ENCODE results near the gene PHAX. TPM values are rescaled to one million over a fixed set of nuclear protein-coding genes. Genes with fewer than 3 reads are reported as not detected.
"Not testable (repeated sequence)": the region's sequence is repeated elsewhere in the genome, so short reads cannot be mapped to it uniquely, and the experiment has no call there.

PHAX gene
- total RNA-seq, 1 experiment from 2014 or later: 63.6 TPM

GRCh38 chr5:126648471-126648870 is 47.7 kb downstream of the PHAX start:
- intact Hi-C loops (cut with micrococcal nuclease; ENCODE audit: unreplicated experiment): no loop called here
- no peaks in the 10 kb centered on the region for H3K27me3 Mint-ChIP-seq (ENCODE audit: unreplicated experiment)
- H3K4me3 Mint-ChIP-seq (ENCODE audit: low read depth, unreplicated experiment): no peak overlapping the region
- TF ChIP-seq CTCF (IDR thresholded peaks at IDR 0.05; ENCODE audit: unreplicated experiment): no peak
- H3K27ac Mint-ChIP-seq (ENCODE audit: unreplicated experiment): no peak overlapping the region
- peaks cover 5% of the 10 kb centered on the region for H3K9me3 Mint-ChIP-seq (ENCODE audit: low read depth, unreplicated experiment)
- CTCF ChIA-PET: no interaction called here
- DNase-seq: no peak
- no peaks in the 10 kb centered on the region for H3K36me3 Mint-ChIP-seq (ENCODE audit: insufficient read depth, unreplicated experiment)
- H3K4me1 Mint-ChIP-seq (ENCODE audit: low read depth, unreplicated experiment): peaks cover 20% of the 10 kb centered on the region
- BruUV-seq (replicated peaks): no TSS peak

- H3K9me3 Mint-ChIP-seq (ENCODE audit: low read depth, unreplicated experiment); H3K36me3 Mint-ChIP-seq (ENCODE audit: insufficient read depth, unreplicated experiment); CTCF ChIA-PET; H3K27ac Mint-ChIP-seq (ENCODE audit: unreplicated experiment); intact Hi-C loops (cut with micrococcal nuclease; ENCODE audit: unreplicated experiment); DNase-seq; H3K27me3 Mint-ChIP-seq (ENCODE audit: unreplicated experiment); H3K4me3 Mint-ChIP-seq (ENCODE audit: low read depth, unreplicated experiment); BruUV-seq (replicated peaks): not testable (repeated sequence)
- peaks cover 20% of the 10 kb centered on the region for H3K4me1 Mint-ChIP-seq (ENCODE audit: low read depth, unreplicated experiment)
Measured at GRCh38 chr5:126649057-126649456, 48.3 kb downstream of the PHAX start.

- intact Hi-C loops (cut with micrococcal nuclease; ENCODE audit: unreplicated experiment): loop anchor here (10.0 kb wide), 1 partner anchor 645 kb away; the partner anchor contains the start of gene MEGF10
- not testable (repeated sequence) for H3K27me3 Mint-ChIP-seq (ENCODE audit: unreplicated experiment); DNase-seq; BruUV-seq (replicated peaks); H3K4me3 Mint-ChIP-seq (ENCODE audit: low read depth, unreplicated experiment); H3K9me3 Mint-ChIP-seq (ENCODE audit: low read depth, unreplicated experiment); H3K36me3 Mint-ChIP-seq (ENCODE audit: insufficient read depth, unreplicated experiment); H3K27ac Mint-ChIP-seq (ENCODE audit: unreplicated experiment)
- peaks cover 20% of the 10 kb centered on the region for H3K4me1 Mint-ChIP-seq (ENCODE audit: low read depth, unreplicated experiment)
- CTCF ChIA-PET: interaction anchor here (0.9 kb wide), 1 partner anchor 15 kb away, joined by 4 read pairs; no protein-coding TSS in a partner anchor
Measured at GRCh38 chr5:126649709-126650108, 49.0 kb downstream of the PHAX start.

GRCh38 chr5:126650463-126650862 is 49.7 kb downstream of the PHAX start:
- Mint-ChIP-seq H3K27me3 (ENCODE audit: unreplicated experiment) (no peaks in the 10 kb centered on the region), H3K27ac (ENCODE audit: unreplicated experiment) (no peak overlapping the region), H3K4me3 (ENCODE audit: low read depth, unreplicated experiment) (no peak overlapping the region), H3K9me3 (ENCODE audit: low read depth, unreplicated experiment) (peaks cover 2% of the 10 kb centered on the region), H3K36me3 (ENCODE audit: insufficient read depth, unreplicated experiment) (no peaks in the 10 kb centered on the region), H3K4me1 (ENCODE audit: low read depth, unreplicated experiment) (peaks cover 20% of the 10 kb centered on the region)
- BruUV-seq (replicated peaks): no TSS peak
- no peak for TF ChIP-seq CTCF (IDR thresholded peaks at IDR 0.05; ENCODE audit: unreplicated experiment)
- DNase-seq: no peak
- CTCF ChIA-PET: interaction anchor here (0.9 kb wide), 1 partner anchor 15 kb away, joined by 4 read pairs; no protein-coding TSS in a partner anchor
- intact Hi-C loops (cut with micrococcal nuclease; ENCODE audit: unreplicated experiment): loop anchor here (10.0 kb wide), 1 partner anchor 644 kb away; the partner anchor contains the start of gene MEGF10

DNA sequence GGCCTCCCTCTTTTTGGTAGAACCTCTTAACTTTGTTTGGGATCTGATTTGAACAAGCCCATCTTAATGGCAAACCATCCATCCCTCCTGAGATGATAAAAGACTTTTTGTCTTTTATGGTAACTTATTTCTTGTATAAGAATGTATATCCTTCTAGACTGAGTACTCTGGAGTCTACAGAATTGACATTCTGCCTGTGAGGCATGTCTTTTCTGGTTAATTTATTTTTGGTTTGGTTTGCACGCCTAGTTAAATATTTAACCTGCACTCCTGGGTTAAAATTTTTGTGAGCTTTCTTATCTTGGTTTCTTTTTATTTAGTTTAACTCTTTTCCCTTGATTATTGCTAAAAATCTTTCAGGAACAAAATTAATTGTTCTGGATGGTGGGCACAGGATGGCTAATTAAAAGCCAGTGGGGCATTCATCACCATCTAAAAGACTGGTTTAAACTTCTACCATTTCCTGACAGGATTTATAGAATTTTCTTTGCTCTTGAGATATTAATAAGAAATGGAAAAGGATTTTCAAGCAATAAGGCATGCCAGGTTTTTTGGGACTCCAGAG is 50.3 kb downstream of the PHAX start:
- no peak for DNase-seq
- intact Hi-C loops (cut with micrococcal nuclease; ENCODE audit: unreplicated experiment): loop anchor here (10.0 kb wide), 1 partner anchor 644 kb away; the partner anchor contains the start of gene MEGF10
- H3K9me3 Mint-ChIP-seq (ENCODE audit: low read depth, unreplicated experiment): no peaks in the 10 kb centered on the region
- peaks cover 20% of the 10 kb centered on the region for H3K4me1 Mint-ChIP-seq (ENCODE audit: low read depth, unreplicated experiment)
- BruUV-seq (replicated peaks): no TSS peak
- no peaks in the 10 kb centered on the region for H3K36me3 Mint-ChIP-seq (ENCODE audit: insufficient read depth, unreplicated experiment)
- TF ChIP-seq CTCF (IDR thresholded peaks at IDR 0.05; ENCODE audit: unreplicated experiment): no peak
- CTCF ChIA-PET: no interaction called here
- no peak overlapping the region for H3K27ac Mint-ChIP-seq (ENCODE audit: unreplicated experiment)
- no peaks in the 10 kb centered on the region for H3K27me3 Mint-ChIP-seq (ENCODE audit: unreplicated experiment)
- no peak overlapping the region for H3K4me3 Mint-ChIP-seq (ENCODE audit: low read depth, unreplicated experiment)
